GM21515 (cell line): ENCODE measurements around the gene CDH23.
A peak's percentile ranks its signal among the peaks of the same experiment; 100 is the strongest.

ENCODE experiments used
- ATAC-seq: cut with Tn5 transposase; IDR thresholded peaks from one replicate; pipeline ENCODE4 v1.9.1; 2021; ENCODE audit not compliant: unreplicated experiment

The CDH23 gene

GRCh38 chr10:71818674-71819260, 422.0 kb downstream of the CDH23 start:
- ATAC-seq = no peak

- no peak for ATAC-seq
These were observed 422.7 kb downstream of the CDH23 start for GRCh38 chr10:71819441-71819861.

GRCh38 chr10:71819985-71820384, 423.3 kb downstream of the CDH23 start:
- no peak for ATAC-seq

GRCh38 chr10:71820966-71821365, 424.2 kb downstream of the CDH23 start:
- no peak for ATAC-seq

GRCh38 chr10:71821909-71822763, 425.4 kb downstream of the CDH23 start:
- no peak for ATAC-seq

GRCh38 chr10:71823356-71823755, 426.6 kb downstream of the CDH23 start:
- no peak for ATAC-seq

GRCh38 chr10:71824333-71824732, 427.6 kb downstream of the CDH23 start:
- no peak for ATAC-seq

- no peak for ATAC-seq
These were observed 428.5 kb downstream of the CDH23 start for GRCh38 chr10:71825217-71825616.

GRCh38 chr10:71827852-71828251, 431.1 kb downstream of the CDH23 start:
- ATAC-seq = no peak

- no peak for ATAC-seq
These were observed 432.0 kb downstream of the CDH23 start for GRCh38 chr10:71828702-71829101.

GRCh38 chr10:71829171-71829570, 432.5 kb downstream of the CDH23 start:
- no peak for ATAC-seq

GRCh38 chr10:71829896-71830295, 433.2 kb downstream of the CDH23 start:
- ATAC-seq = no peak

- ATAC-seq = no peak
These were observed 434.0 kb downstream of the CDH23 start for GRCh38 chr10:71830726-71831125.

- ATAC-seq = no peak
These were observed 435.2 kb downstream of the CDH23 start for GRCh38 chr10:71831646-71832552.

GRCh38 chr10:71832967-71833366, 436.2 kb downstream of the CDH23 start:
- no peak for ATAC-seq

- no peak for ATAC-seq
These were observed 437.0 kb downstream of the CDH23 start for GRCh38 chr10:71833451-71834342.

GRCh38 chr10:71834343-71834674, 437.6 kb downstream of the CDH23 start:
- no peak for ATAC-seq

GRCh38 chr10:71835671-71836595, 439.2 kb downstream of the CDH23 start:
- peak; percentile 83 for ATAC-seq

- peak; percentile 25 for ATAC-seq
These were observed 439.9 kb downstream of the CDH23 start for GRCh38 chr10:71836596-71836974.
